ENCODE measurements around the gene CDC23.

DNA sequence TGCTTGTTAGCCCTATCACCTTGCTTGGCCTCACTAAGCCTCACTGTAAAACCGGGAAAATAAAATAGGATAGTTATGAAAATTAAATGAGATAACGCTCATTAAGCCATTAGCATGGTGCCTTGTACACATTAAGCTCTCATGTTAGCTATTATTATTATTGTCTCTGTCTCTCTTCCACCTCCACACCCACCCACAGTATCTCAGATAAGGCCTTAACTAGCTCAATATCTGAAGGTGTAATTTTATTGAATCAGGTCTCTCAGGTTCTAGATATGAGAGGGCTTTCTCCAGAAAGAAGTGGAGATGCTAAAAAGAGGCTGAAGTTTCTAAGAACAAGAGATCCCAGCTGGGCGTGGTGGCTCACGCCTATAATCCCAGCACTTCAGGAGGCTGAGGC lies 33.7 kb upstream of the CDC23 start:
- TF ChIP-seq POLR2AphosphoS5 (IDR thresholded peaks at IDR 0.05) (no peak), CTCF (IDR thresholded peaks at IDR 0.05) (no peak)

Measured in suprapubic skin (tissue), 3 donors.